Panc1 (cell line): ENCODE results near the gene MYL12A. TPM values are rescaled to one million over a fixed set of nuclear protein-coding genes. Genes with fewer than 3 reads are reported as not detected.

Experiments used
- ATAC-seq: fragments of 200-7000 bp; cut with Tn5 transposase; 2 replicates; pipeline ENCODE4 v1.9.1; 2020; ENCODE audit warnings: mild to moderate bottlenecking, moderate library complexity
- BruUV-seq: library from RNA; stranded (reverse); fragments of 400-500 nt; replicated peaks from 2 replicates; lab custom pipeline; 2021; lab: Mats Ljungman, UMichigan
- CTCF ChIA-PET: fragments of 300-600 bp; sonication (Branson Sonifier 250); formaldehyde crosslinking; loops from one replicate; lab custom pipeline; 2022; ENCODE audit warnings: antibody characterized with exemption; lab: Charles Lee
- POLR2A ChIA-PET: fragments of 300-600 bp; sonication (Branson Sonifier 250); formaldehyde crosslinking; loops from one replicate; lab custom pipeline; 2022; ENCODE audit warnings: antibody characterized with exemption; lab: Charles Lee
- DNase-seq: peaks from one replicate; pipeline ENCODE4 v3.0.0-alpha.2; 2010; ENCODE audit warnings: low read depth, low spot score
- H3K27ac ChIP-seq: 2 replicates; pipeline ENCODE4 v1.5.1; 2011; ENCODE audit warnings: mild to moderate bottlenecking, low read length, inconsistent platforms
- H3K27me3 ChIP-seq: fragments of 200-500 bp; sonication (Bioruptor generic); 2 replicates; pipeline ENCODE4 v1.6.0; 2014; ENCODE audit warnings: low read length, inconsistent platforms; ENCODE audit not compliant: control insufficient read depth, insufficient read depth
- H3K36me3 ChIP-seq: fragments of 200-500 bp; sonication (Bioruptor generic); 2 replicates; pipeline ENCODE4 v1.5.1; 2014; ENCODE audit warnings: inconsistent platforms, mild to moderate bottlenecking, low read length, moderate library complexity; ENCODE audit not compliant: control insufficient read depth, insufficient read depth
- H3K4me1 ChIP-seq: 2 replicates; pipeline ENCODE4 v1.5.1; 2011; ENCODE audit warnings: inconsistent platforms, mild to moderate bottlenecking, low read length, moderate library complexity; ENCODE audit not compliant: control insufficient read depth, insufficient read depth
- H3K4me3 ChIP-seq, 2 experiments: 2 replicates each; pipeline ENCODE4 v1.5.1; 2011 to 2012; ENCODE audit warnings: low read depth in 2 of 2, low read length in 2 of 2, mild to moderate bottlenecking in 2 of 2, inconsistent platforms in 1 of 2, moderate library complexity in 1 of 2
- H3K9me3 ChIP-seq: fragments of 200-500 bp; sonication (Bioruptor generic); 2 replicates; pipeline ENCODE4 v1.5.1; 2014; ENCODE audit warnings: low read depth, mild to moderate bottlenecking, inconsistent platforms, low read length, moderate library complexity; ENCODE audit not compliant: control insufficient read depth, insufficient read depth
- CTCF ChIP-seq: fragments of 450-650 bp; IDR thresholded peaks from 2 replicates; pipeline ENCODE4 v1.5.1; 2017; ENCODE audit warnings: mild to moderate bottlenecking
- POLR2AphosphoS5 ChIP-seq: IDR thresholded peaks from 2 replicates; pipeline ENCODE4 v1.6.1; 2012; ENCODE audit warnings: mild to moderate bottlenecking, low read depth, low read length, moderate library complexity
- REST ChIP-seq, 2 experiments: IDR thresholded peaks; 2 replicates each; pipeline ENCODE4 v1.6.1; 2011 to 2012; ENCODE audit warnings: low read depth in 2 of 2, control low read depth in 1 of 2, low read length in 1 of 2, mild to moderate bottlenecking in 1 of 2, moderate library complexity in 1 of 2; ENCODE audit not compliant: insufficient read depth in 1 of 2
- SIN3A ChIP-seq: IDR thresholded peaks from 2 replicates; pipeline ENCODE4 v1.6.1; 2012; ENCODE audit warnings: low read depth, mild to moderate bottlenecking, low read length, moderate library complexity, borderline replicate concordance; ENCODE audit not compliant: insufficient read depth
- TCF7L2 ChIP-seq: IDR thresholded peaks from 2 replicates; pipeline ENCODE4 v1.6.1; 2011; ENCODE audit warnings: mild to moderate bottlenecking, low read depth, low read length, inconsistent platforms
- in situ Hi-C: cut with HindIII; loops from 2 replicates; pipeline ENCODE4 v1.10.0; 2016; ENCODE audit warnings: low sequenced_read_pairs, low pct_unique_long_range_greater_than_20kb
- intact Hi-C: fragments of 100-400 bp; cut with micrococcal nuclease; formaldehyde crosslinking; loops from one replicate; pipeline ENCODE4 v1.10.0; 2022; ENCODE audit not compliant: unreplicated experiment
- total RNA-seq: library from RNA; stranded (reverse); gene quantifications from one replicate; pipeline ENCODE4 v1.2.1, GENCODE V29; 2021; ENCODE audit not compliant: unreplicated experiment

MYL12A gene
- total RNA-seq, 1 experiment from 2014 or later: 489 TPM

- peaks cover 54% of the 10 kb centered on the region for H3K36me3 ChIP-seq
- TF ChIP-seq REST (IDR thresholded peaks at IDR 0.05; ENCODE audit: insufficient read depth in 1 of 2, low read depth in 2 of 2, low read length in 1 of 2) (no peak), TCF7L2 (no peak), POLR2AphosphoS5 (no peak), CTCF (no peak), SIN3A (no peak)
- no TSS peak for BruUV-seq
- DNase-seq: no peak
- CTCF ChIA-PET: no interaction called here
- intact Hi-C loops: no loop called here
- no peaks in the 10 kb centered on the region for H3K27me3 ChIP-seq
- POLR2A ChIA-PET: no interaction called here
- in situ Hi-C loops: no loop called here
- peaks cover 56% of the 10 kb centered on the region for H3K4me1 ChIP-seq
- H3K9me3 ChIP-seq: no peaks in the 10 kb centered on the region
- no peak overlapping the region for H3K27ac ChIP-seq
- H3K4me3 ChIP-seq: no peak overlapping the region
- no peak for ATAC-seq
These were observed 10.1 kb downstream of the MYL12A start for GRCh38 chr18:3257627-3258120.

GRCh38 chr18:3260995-3261372 lies 13.4 kb downstream of the MYL12A start:
- no TSS peak for BruUV-seq
- intact Hi-C loops (loop anchor here (5.0 kb wide), 1 partner anchor 331 kb away; no protein-coding TSS in a partner anchor), in situ Hi-C loops (no loop called here)
- ChIA-PET POLR2A (interaction anchor here (0.6 to 0.7 kb wide), 2 partner anchors 237 to 401 kb away, joined by 4 read pairs; no protein-coding TSS in a partner anchor), CTCF (no interaction called here)
- ATAC-seq (no peak), DNase-seq (no peak)
- Histone ChIP-seq H3K9me3 (no peaks in the 10 kb centered on the region), H3K4me3 (peak overlapping the region; percentile 90 to 97), H3K27me3 (no peaks in the 10 kb centered on the region), H3K36me3 (peaks cover 26% of the 10 kb centered on the region), H3K4me1 (peaks cover 44% of the 10 kb centered on the region), H3K27ac (peak overlapping the region; percentile 100)
- TF ChIP-seq POLR2AphosphoS5 (no peak), SIN3A (no peak), CTCF (no peak), REST (IDR thresholded peaks at IDR 0.05; ENCODE audit: insufficient read depth in 1 of 2, low read depth in 2 of 2, low read length in 1 of 2) (no peak), TCF7L2 (no peak)
